Suprapubic skin (tissue), 4 donors: ENCODE data around the gene SLC1A5.

ENCODE experiments used
- CTCF ChIP-seq, 2 donors: fragments of 200-600 bp in 1 of 2; fragments of 450-650 bp in 1 of 2; sonication (generic) in 1 of 2; IDR thresholded peaks; one replicate each; pipeline ENCODE4 v1.5.1; 2016 to 2019; ENCODE audit warnings: antibody characterized with exemption in 2 of 2, mild to moderate bottlenecking in 1 of 2, moderate library complexity in 1 of 2
- EP300 ChIP-seq: sonication (generic); formaldehyde crosslinking; IDR thresholded peaks from one replicate; pipeline ENCODE4 v1.6.1; 2017; ENCODE audit warnings: antibody characterized with exemption
- POLR2A ChIP-seq, 2 donors: fragments of 450-650 bp; IDR thresholded peaks; one replicate each; pipeline ENCODE4 v1.6.1; 2017; ENCODE audit warnings: antibody characterized with exemption in 2 of 2, mild to moderate bottlenecking in 2 of 2, moderate library complexity in 2 of 2
- POLR2AphosphoS5 ChIP-seq, 3 donors: sonication (generic); formaldehyde crosslinking; IDR thresholded peaks; one replicate each; pipeline ENCODE4 v1.6.1; 2017; ENCODE audit warnings: antibody characterized with exemption in 3 of 3

GRCh38 chr19:46787040-46787330 lies 1.4 kb downstream of the SLC1A5 start:
- TF ChIP-seq CTCF (IDR thresholded peaks at IDR 0.05) (no peak), POLR2AphosphoS5 (IDR thresholded peaks at IDR 0.05) (no peak), POLR2A (IDR thresholded peaks at IDR 0.05) (no peak), EP300 (no peak)
